Measurements from ENCODE around the gene TNIP1. TPM values are rescaled to one million over a fixed set of nuclear protein-coding genes. Genes with fewer than 3 reads are reported as not detected.

The TNIP1 gene
- total and polyA plus RNA-seq, 8 donors: 45.1 to 136 (median 104) TPM

GRCh38 chr5:151037561-151038411, 43.0 kb downstream of the TNIP1 start:
- Histone ChIP-seq H3K9me3 (no peaks in the 10 kb centered on the region), H3K27me3 (no peaks in the 10 kb centered on the region), H3K4me1 (peaks cover 13 to 39% (median 16%) of the 10 kb centered on the region in 4 donors), H3K4me3 (no peak overlapping the region), H3K36me3 (peaks cover 72 to 100% (median 98%) of the 10 kb centered on the region in 4 donors), H3K27ac (peak overlapping the region; percentile 34 to 76 (median 73))
- DNase-seq: peak in 1 of 2 donors; percentile 69
- TF ChIP-seq POLR2AphosphoS5 (IDR thresholded peaks at IDR 0.05) (peak; percentile 49 to 72 (median 59)), EP300 (IDR thresholded peaks at IDR 0.05) (no peak), POLR2A (IDR thresholded peaks at IDR 0.05) (no peak)
- TF ChIP-seq, protein P1, sequence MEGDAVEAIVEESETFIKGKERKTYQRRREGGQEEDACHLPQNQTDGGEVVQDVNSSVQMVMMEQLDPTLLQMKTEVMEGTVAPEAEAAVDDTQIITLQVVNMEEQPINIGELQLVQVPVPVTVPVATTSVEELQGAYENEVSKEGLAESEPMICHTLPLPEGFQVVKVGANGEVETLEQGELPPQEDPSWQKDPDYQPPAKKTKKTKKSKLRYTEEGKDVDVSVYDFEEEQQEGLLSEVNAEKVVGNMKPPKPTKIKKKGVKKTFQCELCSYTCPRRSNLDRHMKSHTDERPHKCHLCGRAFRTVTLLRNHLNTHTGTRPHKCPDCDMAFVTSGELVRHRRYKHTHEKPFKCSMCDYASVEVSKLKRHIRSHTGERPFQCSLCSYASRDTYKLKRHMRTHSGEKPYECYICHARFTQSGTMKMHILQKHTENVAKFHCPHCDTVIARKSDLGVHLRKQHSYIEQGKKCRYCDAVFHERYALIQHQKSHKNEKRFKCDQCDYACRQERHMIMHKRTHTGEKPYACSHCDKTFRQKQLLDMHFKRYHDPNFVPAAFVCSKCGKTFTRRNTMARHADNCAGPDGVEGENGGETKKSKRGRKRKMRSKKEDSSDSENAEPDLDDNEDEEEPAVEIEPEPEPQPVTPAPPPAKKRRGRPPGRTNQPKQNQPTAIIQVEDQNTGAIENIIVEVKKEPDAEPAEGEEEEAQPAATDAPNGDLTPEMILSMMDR (IDR thresholded peaks at IDR 0.05): no peak
- intact Hi-C loops (cut with DNase I; ENCODE audit: low total_unique reads): no loop called here
- WGBS, 5 donors: 57 to 72% (median 62%) methylated on average over 12 of the region's 12 CpGs

DNA sequence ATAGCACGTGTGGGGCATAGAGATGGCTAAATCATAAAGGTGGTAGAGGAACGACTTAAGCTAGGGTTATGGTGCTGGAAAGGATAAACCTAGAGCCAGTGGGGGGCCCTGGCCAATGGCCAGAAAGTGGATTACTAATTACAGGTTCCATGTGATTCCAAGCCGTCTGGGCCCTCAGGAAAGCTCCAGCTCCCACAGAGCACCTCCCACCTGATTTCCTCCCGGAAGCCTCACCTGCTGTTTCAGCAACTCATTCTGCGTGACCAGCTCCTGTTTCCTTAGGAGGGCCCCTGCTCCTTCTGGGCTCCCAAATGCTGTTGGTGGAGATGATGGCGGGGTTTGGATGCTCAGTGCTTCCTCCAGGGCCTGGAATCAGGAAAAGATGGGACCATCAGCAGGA, 44.3 kb downstream of the TNIP1 start:
- intact Hi-C loops (cut with DNase I; ENCODE audit: low total_unique reads): no loop called here
- no peaks in the 10 kb centered on the region for H3K9me3 ChIP-seq
- peak overlapping the region in 1 of 5 donors; percentile 73 for H3K27ac ChIP-seq
- peaks cover 69 to 100% (median 98%) of the 10 kb centered on the region in 4 donors for H3K36me3 ChIP-seq
- no peaks in the 10 kb centered on the region for H3K27me3 ChIP-seq
- H3K4me1 ChIP-seq: peaks cover 13 to 39% (median 16%) of the 10 kb centered on the region in 4 donors
- WGBS, 5 donors: 88 to 94% (median 88%) methylated on average over 6 of the region's 6 CpGs
- DNase-seq: no peak
- TF ChIP-seq EP300 (IDR thresholded peaks at IDR 0.05) (no peak), POLR2AphosphoS5 (IDR thresholded peaks at IDR 0.05) (no peak)
- no peak overlapping the region for H3K4me3 ChIP-seq

- no peak overlapping the region for H3K27ac ChIP-seq
- peaks cover 77 to 100% (median 98%) of the 10 kb centered on the region in 4 donors for H3K36me3 ChIP-seq
- no peaks in the 10 kb centered on the region for H3K9me3 ChIP-seq
- WGBS, 5 donors: 91 to 94% (median 93%) methylated on average over 19 of the region's 19 CpGs
- TF ChIP-seq EP300 (IDR thresholded peaks at IDR 0.05): no peak
- TF ChIP-seq, protein P1 (IDR thresholded peaks at IDR 0.05): no peak
- no peak for TF ChIP-seq POLR2AphosphoS5 (IDR thresholded peaks at IDR 0.05)
- TF ChIP-seq POLR2A (IDR thresholded peaks at IDR 0.05): no peak
- no peak for DNase-seq
- peaks cover 13 to 37% (median 19%) of the 10 kb centered on the region in 4 donors for H3K4me1 ChIP-seq
- intact Hi-C loops (cut with DNase I; ENCODE audit: low total_unique reads): no loop called here
- H3K4me3 ChIP-seq: no peak overlapping the region
- H3K27me3 ChIP-seq: no peaks in the 10 kb centered on the region
Measured at GRCh38 chr5:151034422-151035379, 46.1 kb downstream of the TNIP1 start.

- TF ChIP-seq POLR2AphosphoS5 (IDR thresholded peaks at IDR 0.05) (no peak), EP300 (IDR thresholded peaks at IDR 0.05) (no peak), POLR2A (IDR thresholded peaks at IDR 0.05) (no peak)
- no peak overlapping the region for H3K4me3 ChIP-seq
- intact Hi-C loops (cut with DNase I; ENCODE audit: low total_unique reads): no loop called here
- WGBS, 5 donors: 90 to 96% (median 95%) methylated on average over 13 to 14 of the region's 14 CpGs
- no peaks in the 10 kb centered on the region for H3K27me3 ChIP-seq
- peaks cover 9 to 28% (median 11%) of the 10 kb centered on the region in 4 donors for H3K4me1 ChIP-seq
- peak overlapping the region in 1 of 5 donors; percentile 16 for H3K27ac ChIP-seq
- no peaks in the 10 kb centered on the region for H3K9me3 ChIP-seq
- H3K36me3 ChIP-seq: peaks cover 80 to 100% (median 98%) of the 10 kb centered on the region in 4 donors
- DNase-seq: no peak
Measured at GRCh38 chr5:151033217-151033934, 47.5 kb downstream of the TNIP1 start.

Data from stomach (tissue), 9 donors.